Epithelial cell of esophagus (primary cell): ENCODE measurements around the gene RBM33.
"Not testable (repeated sequence)": the region's sequence is repeated elsewhere in the genome, so short reads cannot be mapped to it uniquely, and the experiment has no call there.

Experiments
- DNase-seq: peaks from one replicate; pipeline ENCODE4 v3.0.0; 2010; ENCODE audit warnings: low read depth
- H3K4me3 ChIP-seq: 2 replicates; pipeline ENCODE4 v1.5.1; 2011; ENCODE audit warnings: mild to moderate bottlenecking, low read length, control low read depth
- TF ChIP-seq, protein P1 (sequence below): IDR thresholded peaks from 2 replicates; pipeline ENCODE4 v1.5.1; 2011; ENCODE audit warnings: low read depth, mild to moderate bottlenecking, low read length, control low read depth, inconsistent platforms; ENCODE audit not compliant: insufficient read depth; ENCODE audit errors: missing control alignments

Gene RBM33

DNA sequence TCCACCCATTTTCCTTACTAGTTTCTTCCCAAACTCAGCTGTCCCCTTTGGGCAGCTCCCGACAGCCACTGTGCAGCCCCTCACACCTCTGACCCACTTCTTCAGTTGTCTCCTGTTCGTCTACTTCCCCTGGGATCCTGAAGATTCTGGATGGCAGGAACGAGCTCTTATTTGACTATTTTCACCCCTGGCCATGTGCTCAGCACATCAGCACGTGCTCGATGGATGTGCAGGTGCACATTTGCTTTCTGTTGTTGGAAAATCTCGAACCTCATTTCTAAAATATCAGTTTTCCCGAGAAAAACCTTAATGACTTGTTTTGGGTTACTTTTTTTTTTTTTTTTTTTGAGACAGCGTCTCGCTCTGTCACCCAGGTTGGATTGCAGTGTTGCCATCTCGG lies 31.8 kb upstream of the RBM33 start:
- TF ChIP-seq, protein P1, sequence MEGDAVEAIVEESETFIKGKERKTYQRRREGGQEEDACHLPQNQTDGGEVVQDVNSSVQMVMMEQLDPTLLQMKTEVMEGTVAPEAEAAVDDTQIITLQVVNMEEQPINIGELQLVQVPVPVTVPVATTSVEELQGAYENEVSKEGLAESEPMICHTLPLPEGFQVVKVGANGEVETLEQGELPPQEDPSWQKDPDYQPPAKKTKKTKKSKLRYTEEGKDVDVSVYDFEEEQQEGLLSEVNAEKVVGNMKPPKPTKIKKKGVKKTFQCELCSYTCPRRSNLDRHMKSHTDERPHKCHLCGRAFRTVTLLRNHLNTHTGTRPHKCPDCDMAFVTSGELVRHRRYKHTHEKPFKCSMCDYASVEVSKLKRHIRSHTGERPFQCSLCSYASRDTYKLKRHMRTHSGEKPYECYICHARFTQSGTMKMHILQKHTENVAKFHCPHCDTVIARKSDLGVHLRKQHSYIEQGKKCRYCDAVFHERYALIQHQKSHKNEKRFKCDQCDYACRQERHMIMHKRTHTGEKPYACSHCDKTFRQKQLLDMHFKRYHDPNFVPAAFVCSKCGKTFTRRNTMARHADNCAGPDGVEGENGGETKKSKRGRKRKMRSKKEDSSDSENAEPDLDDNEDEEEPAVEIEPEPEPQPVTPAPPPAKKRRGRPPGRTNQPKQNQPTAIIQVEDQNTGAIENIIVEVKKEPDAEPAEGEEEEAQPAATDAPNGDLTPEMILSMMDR: no peak
- no peak overlapping the region for H3K4me3 ChIP-seq

DNA sequence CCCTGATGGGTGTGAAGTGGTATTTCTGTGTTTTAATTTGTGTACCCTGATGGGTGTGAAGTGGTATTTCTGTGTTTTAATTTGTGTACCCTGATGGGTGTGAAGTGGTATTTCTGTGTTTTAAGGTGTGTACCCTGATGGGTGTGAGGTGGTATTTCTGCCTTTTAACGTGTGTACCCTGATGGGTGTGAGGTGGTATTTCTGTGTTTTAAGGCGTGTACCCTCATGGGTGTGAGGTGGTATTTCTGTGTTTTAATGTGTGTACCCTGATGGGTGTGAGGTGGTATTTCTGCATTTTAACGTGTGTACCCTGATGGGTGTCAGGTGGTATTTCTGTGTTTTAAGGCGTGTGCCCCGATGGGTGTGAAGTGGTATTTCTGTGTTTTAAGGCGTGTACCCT lies 29.4 kb upstream of the RBM33 start:
- not testable (repeated sequence) for DNase-seq, H3K4me3 ChIP-seq

More for the DNA sequence above, 31.8 kb upstream of the RBM33 start:
- DNase-seq: no peak

DNA sequence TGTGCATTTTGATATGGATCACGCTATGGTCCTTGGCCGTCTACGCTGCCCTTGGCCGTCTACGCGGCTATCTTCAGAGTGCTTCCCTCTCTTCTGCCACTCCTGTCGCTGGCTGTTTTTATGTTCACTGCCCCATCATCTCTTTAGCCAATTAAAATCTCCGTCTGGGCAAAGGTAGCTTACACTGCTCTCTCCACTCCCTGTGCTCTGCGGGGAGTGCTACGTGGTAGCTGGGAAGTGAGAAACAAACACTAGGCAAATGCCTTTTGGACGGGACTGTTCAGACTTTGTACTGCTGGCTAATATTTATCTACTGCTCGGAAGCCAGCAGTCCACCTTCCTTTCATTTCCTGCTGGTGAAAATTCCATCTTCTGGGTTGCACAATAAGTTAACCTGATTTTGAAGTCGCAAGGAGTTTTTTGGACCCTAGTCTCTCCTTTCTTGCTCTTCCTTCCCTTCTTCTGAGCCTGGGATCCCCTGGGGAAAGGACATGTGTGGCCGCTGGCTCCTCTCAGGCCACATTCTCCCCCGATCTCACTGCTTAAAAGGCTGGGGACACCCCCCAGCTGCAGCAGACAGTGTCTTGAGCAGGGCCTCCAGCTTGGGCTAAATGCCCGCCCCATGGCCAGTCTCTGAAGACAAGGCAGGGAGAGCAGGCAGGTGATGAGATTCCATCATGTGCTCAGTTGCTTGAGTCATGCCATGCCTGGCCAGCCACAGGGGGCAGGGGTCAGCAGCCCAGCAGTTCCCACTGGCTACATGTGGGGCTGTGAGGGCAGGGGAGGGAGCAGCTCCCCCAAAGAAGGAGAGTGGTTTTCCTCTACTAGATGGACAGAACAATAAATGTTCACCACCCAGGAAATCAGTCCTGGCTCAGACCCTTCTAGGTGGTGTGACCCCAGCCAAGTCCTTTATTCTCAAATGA lies 25.5 kb upstream of the RBM33 start:
- H3K4me3 ChIP-seq: no peak overlapping the region
- no peak for DNase-seq
- TF ChIP-seq, protein P1: no peak

DNA sequence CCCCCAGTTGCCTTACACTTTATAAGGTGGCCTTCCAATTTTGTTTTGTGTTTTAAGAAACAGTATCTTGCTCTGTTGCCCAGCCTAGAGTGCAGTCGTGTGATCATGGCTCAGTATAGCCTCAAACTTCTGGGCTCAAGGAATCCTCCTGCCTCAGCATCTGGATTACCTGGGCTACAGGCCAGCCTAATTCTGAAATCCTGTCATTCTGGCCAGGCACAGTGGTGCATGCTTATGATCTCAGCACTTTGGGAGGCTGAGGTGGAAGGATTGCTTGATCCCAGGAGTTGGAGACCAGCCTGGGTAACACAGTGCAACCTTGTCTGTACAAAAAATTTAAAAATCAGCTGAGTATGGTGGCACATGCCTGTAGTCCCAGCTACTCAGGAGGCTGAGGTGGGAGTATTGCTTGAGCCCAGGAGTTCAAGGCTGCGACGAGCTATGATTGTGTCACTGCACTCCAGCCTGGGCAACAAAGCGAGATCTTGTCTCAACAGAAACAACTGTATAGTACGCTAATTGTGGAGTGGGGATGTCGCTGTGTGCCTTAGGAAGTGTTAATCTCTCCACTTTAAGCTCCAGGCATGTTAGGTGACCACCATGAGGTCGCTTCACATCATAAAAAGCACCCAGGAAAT lies 24.7 kb upstream of the RBM33 start:
- DNase-seq: no peak
- H3K4me3 ChIP-seq: no peak overlapping the region
- TF ChIP-seq, protein P1: no peak

DNA sequence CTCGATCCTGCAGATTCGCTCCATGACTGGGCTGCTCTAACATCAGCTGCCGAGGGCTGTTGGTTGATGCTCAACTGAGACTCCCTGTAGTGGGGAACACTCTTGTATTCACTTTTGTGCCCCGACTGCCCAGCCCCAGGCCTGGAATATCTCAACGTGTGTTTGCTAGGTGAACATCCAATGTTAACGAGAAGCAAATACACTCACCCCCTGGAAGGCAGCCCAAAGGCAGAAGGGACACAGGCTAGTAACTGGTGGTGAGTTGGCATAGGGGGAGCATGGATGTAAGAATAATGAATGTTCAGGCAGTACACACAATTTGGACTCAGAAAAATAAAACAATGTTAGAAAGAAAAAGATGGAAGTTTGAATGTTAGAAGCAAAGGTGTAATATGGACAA lies 24.0 kb upstream of the RBM33 start:
- TF ChIP-seq, protein P1: no peak
- DNase-seq: no peak
- no peak overlapping the region for H3K4me3 ChIP-seq

DNA sequence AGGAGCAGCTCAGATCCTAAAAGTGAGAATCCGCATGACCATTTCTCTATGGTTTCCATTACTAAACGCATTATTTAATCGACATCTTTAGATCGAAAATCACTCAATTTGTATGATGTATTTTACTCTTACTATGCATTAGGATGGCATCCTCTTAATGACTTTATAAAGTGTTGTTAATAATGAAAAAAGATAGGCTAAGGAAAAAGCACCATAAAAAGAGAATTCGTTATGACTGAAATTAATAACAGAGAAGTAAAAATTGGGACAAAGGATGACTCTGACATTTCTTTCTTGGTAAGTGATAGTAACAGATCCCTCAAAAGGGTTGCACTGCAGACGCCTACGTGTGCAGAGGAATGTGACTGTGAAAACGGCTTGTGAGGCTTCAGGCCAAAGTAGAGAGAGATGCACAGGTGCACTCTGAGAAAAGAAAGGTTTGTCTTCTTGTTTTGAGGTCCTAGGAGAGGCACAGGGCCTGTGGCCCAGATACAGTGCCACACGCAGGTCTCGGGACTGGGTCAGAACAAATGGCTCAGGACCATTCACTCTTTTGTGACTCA lies 23.0 kb upstream of the RBM33 start:
- TF ChIP-seq, protein P1: no peak
- no peak overlapping the region for H3K4me3 ChIP-seq
- no peak for DNase-seq

DNA sequence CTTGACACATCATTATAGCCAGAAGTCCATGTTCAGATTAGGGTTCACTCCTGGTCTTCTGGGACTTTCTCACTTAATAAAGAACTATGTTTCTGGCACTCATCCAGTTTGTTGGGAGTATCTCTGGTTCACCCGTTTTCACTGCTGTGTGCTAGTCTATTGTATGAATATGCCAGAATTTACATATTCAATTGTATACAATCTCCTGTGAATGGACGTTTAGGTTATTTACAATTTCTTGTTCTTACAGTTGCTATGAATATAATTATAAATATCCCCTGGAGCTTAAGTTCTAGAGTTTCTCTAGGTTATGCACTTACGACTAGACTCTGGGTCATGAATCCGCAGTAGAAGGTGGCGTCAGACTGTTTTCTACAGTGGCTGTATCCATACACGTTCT lies 20.0 kb upstream of the RBM33 start:
- TF ChIP-seq, protein P1: no peak
- no peak overlapping the region for H3K4me3 ChIP-seq
- DNase-seq: no peak
